DOHH2 (cell line): Measurements from ENCODE around the gene PLAAT4.

Source experiments
- CTCF ChIP-seq: fragments of 200-600 bp; sonication (generic); IDR thresholded peaks from one replicate; pipeline ENCODE4 v1.5.1; 2014; ENCODE audit warnings: antibody characterized with exemption, mild to moderate bottlenecking, low read depth, low read length; ENCODE audit not compliant: poor library complexity, severe bottlenecking
- EZH2phosphoT487 ChIP-seq: fragments of 200-600 bp; sonication (generic); IDR thresholded peaks from 2 replicates; pipeline ENCODE4 v1.6.1; 2017; ENCODE audit warnings: borderline replicate concordance, mild to moderate bottlenecking, antibody characterized with exemption, low read length, moderate library complexity, mixed read lengths

GRCh38 chr11:63512816-63513215 is 23.8 kb upstream of the PLAAT4 start:
- TF ChIP-seq CTCF (no peak), EZH2phosphoT487 (no peak)
